ENCODE measurements around the gene BMI1. TPM values are rescaled to one million over a fixed set of nuclear protein-coding genes. Genes with fewer than 3 reads are reported as not detected.

Gene BMI1
- total and polyA plus RNA-seq, 2 donors (not counting 3 experiments of a cell fraction or from before 2014, with no cell fraction given), result 12.0 to 25.1 TPM

DNA sequence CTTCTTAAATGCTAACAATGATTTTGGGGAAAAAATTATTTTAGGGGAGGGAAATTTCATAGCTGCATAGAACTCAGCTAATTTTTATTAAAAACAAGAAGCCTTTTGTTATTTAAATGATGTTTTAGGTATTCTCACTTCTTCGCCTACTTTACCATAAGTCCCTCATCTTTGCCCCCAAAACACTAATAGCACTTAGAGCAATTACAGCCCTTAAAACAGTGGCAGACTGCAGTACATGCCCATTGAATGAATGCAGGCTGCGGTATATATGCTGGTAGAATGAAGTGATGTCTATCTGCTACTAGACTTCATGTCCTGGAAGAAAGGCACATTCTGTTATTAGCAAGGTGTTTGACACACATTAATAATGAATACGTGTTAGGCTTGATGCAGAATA is 21.5 kb downstream of the BMI1 start:
- dilution Hi-C loops (cut with MboI; ENCODE audit: extremely low pct_ligation_motif_present, low sequenced_read_pairs) (no loop called here), intact Hi-C loops (cut with micrococcal nuclease) (loop anchor here (5.0 kb wide), 2 partner anchors 645 to 845 kb away; no protein-coding TSS in a partner anchor)
- no peaks in the 10 kb centered on the region for H3K9me3 ChIP-seq (replicated peaks; ENCODE audit: control insufficient read depth, insufficient read depth, low read length)
- DNase-seq (ENCODE audit: low read depth, low spot score) (no peak), FAIRE-seq (no peak)
- H3K4me3 ChIP-seq (replicated peaks in 1 of 3; ENCODE audit: insufficient read depth in 1 of 3, low read depth in 1 of 3, low read length in 3 of 3), result no peak overlapping the region
- no peak overlapping the region for H3K9ac ChIP-seq (replicated peaks; ENCODE audit: extremely low read depth, insufficient read depth, low read length)
- no TSS peak for BruUV-seq (replicated peaks)
- TF ChIP-seq GATA2 (IDR thresholded peaks at IDR 0.05; ENCODE audit: insufficient read depth, insufficient read length, low read depth, low read length) (no peak), MYC (IDR thresholded peaks at IDR 0.05; ENCODE audit: low read depth, low read length) (no peak), POLR2A (IDR thresholded peaks at IDR 0.05; ENCODE audit: low read depth, low read length) (no peak), POLR2AphosphoS5 (IDR thresholded peaks at IDR 0.05; ENCODE audit: insufficient read depth, low read depth, low read length) (no peak), JUN (IDR thresholded peaks at IDR 0.05; ENCODE audit: borderline replicate concordance, insufficient read depth, insufficient read length, low read depth) (no peak), FOS (IDR thresholded peaks at IDR 0.05; ENCODE audit: borderline replicate concordance, insufficient read depth, low read length) (no peak), EZH2 (IDR thresholded peaks at IDR 0.05; ENCODE audit: borderline replicate concordance, low read depth, low read length, severe bottlenecking) (no peak)
- TF ChIP-seq, protein P1, sequence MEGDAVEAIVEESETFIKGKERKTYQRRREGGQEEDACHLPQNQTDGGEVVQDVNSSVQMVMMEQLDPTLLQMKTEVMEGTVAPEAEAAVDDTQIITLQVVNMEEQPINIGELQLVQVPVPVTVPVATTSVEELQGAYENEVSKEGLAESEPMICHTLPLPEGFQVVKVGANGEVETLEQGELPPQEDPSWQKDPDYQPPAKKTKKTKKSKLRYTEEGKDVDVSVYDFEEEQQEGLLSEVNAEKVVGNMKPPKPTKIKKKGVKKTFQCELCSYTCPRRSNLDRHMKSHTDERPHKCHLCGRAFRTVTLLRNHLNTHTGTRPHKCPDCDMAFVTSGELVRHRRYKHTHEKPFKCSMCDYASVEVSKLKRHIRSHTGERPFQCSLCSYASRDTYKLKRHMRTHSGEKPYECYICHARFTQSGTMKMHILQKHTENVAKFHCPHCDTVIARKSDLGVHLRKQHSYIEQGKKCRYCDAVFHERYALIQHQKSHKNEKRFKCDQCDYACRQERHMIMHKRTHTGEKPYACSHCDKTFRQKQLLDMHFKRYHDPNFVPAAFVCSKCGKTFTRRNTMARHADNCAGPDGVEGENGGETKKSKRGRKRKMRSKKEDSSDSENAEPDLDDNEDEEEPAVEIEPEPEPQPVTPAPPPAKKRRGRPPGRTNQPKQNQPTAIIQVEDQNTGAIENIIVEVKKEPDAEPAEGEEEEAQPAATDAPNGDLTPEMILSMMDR (IDR thresholded peaks at IDR 0.05; ENCODE audit: extremely low read depth in 1 of 2, insufficient read depth in 1 of 2, low read depth in 1 of 2, low read length in 2 of 2), result no peak
- TF ChIP-seq, protein P2, sequence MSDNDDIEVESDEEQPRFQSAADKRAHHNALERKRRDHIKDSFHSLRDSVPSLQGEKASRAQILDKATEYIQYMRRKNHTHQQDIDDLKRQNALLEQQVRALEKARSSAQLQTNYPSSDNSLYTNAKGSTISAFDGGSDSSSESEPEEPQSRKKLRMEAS (IDR thresholded peaks at IDR 0.05; ENCODE audit: insufficient read depth, insufficient read length), result no peak
- H4K20me1 ChIP-seq (replicated peaks; ENCODE audit: control insufficient read depth, extremely low read depth, insufficient read depth, low read length), result no peaks in the 10 kb centered on the region
- H3K9me1 ChIP-seq (replicated peaks; ENCODE audit: control insufficient read depth, extremely low read depth, insufficient read depth, low read length), result no peaks in the 10 kb centered on the region
- H3K79me2 ChIP-seq (ENCODE audit: control insufficient read depth, insufficient read depth, low read length), result no peaks in the 10 kb centered on the region
- ChIA-PET POLR2A (no interaction called here), CTCF (interaction anchor here (1.4 to 1.7 kb wide), 2 partner anchors 18 to 309 kb away, joined by 3 read pairs; no protein-coding TSS in a partner anchor)
- H2AFZ ChIP-seq (ENCODE audit: low read depth, low read length), result no peak overlapping the region
- no peak overlapping the region for H3K27ac ChIP-seq (ENCODE audit: insufficient read depth, low read depth, low read length)
- peaks cover 13% of the 10 kb centered on the region for H3K4me1 ChIP-seq (ENCODE audit: control insufficient read depth, extremely low read depth, insufficient read depth, low read length)
- no peak overlapping the region for H3K4me2 ChIP-seq (ENCODE audit: insufficient read depth, low read length)
- H3K27me3 ChIP-seq (ENCODE audit: control insufficient read depth in 2 of 2, insufficient read depth in 2 of 2, low read length in 2 of 2), result peaks cover 71 to 90% of the 10 kb centered on the region in 2 experiments
- no peaks in the 10 kb centered on the region for H3K36me3 ChIP-seq (ENCODE audit: control insufficient read depth in 2 of 2, extremely low read depth in 1 of 2, insufficient read depth in 2 of 2, low read length in 2 of 2)

All from endothelial cell of umbilical vein (primary cell).